NCI-H82 treated with DMSO at 0.1 percent for 48 hours (cell line): ENCODE measurements around the gene RAN.
"Not testable (repeated sequence)": the region's sequence is repeated elsewhere in the genome, so short reads cannot be mapped to it uniquely, and the experiment has no call there.

ENCODE experiments used
- DNase-seq: peaks from one replicate; lab custom pipeline; 2025; ENCODE audit not compliant: unreplicated experiment; lab: John Stamatoyannopoulos, UW

The RAN gene

GRCh38 chr12:130878193-130879185 lies 6.6 kb downstream of the RAN start:
- no peak for DNase-seq

- DNase-seq: no peak
Observed at GRCh38 chr12:130879212-130879686, 7.4 kb downstream of the RAN start.

GRCh38 chr12:130879781-130880389 lies 8.0 kb downstream of the RAN start:
- DNase-seq: no peak

DNA sequence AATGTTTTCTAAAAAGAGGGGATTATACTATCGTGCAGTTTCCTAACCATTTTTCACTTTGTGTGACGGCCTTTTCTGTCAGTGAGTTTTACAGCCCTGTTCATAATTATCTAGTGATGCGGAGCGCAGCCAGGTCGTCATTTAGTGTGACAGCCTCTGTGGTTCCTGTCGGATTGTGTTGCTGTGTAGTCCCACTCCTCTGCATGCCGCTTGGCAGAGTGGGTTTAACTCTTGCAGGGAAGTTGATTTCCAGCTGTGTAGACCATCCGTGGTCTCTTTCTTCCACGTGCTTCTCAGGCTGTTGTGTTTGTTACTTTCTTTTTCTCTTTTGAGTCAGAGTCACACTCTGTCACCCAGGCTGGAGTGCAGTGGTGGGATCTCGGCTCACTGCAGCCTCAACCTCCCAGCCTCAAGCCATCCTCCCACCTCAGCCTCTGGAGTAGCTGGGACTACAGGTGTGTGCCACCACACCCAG lies 8.6 kb downstream of the RAN start:
- DNase-seq: no peak

- no peak for DNase-seq
Observed at GRCh38 chr12:130881046-130881445, 9.2 kb downstream of the RAN start.

DNA sequence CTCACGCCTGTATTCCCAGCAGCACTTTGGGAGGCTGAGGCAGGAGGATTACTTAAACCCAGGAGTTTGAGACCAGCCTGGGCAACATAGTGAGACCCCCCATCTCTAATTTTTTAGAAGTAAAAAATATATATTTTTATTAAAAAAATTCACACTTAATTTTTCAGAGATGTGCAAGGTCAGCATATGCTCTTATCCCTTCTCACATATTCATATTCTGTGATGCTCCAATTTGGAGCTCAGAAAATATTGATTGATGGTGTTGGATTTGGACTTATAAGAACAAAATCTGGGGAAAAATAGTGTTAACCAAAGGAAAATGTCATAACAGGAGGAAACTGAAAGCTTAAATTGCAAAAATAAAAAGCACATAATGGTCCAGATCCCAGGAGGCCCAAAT lies 9.7 kb downstream of the RAN start:
- DNase-seq: no peak

DNA sequence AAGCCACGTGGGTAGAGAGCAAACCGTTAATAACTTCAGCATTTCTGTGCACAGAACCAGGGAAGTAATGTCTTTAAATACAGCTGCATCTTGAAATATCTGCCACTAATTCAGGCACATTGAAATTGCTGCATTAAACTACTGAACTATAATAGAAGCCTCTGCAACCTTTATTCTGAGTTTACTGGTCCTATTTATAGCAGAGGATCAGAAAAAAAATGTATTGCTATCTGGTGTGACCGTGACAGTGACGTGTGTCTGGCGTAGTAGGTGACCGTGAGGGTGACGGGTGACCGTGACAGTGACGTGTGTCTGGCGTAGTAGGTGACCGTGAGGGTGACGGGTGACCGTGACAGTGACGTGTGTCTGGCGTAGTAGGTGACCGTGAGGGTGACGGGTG lies 15.3 kb downstream of the RAN start:
- not testable (repeated sequence) for DNase-seq

- DNase-seq: no peak
Observed at GRCh38 chr12:130904064-130904463, 32.2 kb downstream of the RAN start.

- DNase-seq: not testable (repeated sequence)
Observed at GRCh38 chr12:130904936-130905455, 33.1 kb downstream of the RAN start.

GRCh38 chr12:130909111-130909510 lies 37.2 kb downstream of the RAN start:
- no peak for DNase-seq

- DNase-seq: no peak
Observed at GRCh38 chr12:130911193-130911592, 39.3 kb downstream of the RAN start.

DNA sequence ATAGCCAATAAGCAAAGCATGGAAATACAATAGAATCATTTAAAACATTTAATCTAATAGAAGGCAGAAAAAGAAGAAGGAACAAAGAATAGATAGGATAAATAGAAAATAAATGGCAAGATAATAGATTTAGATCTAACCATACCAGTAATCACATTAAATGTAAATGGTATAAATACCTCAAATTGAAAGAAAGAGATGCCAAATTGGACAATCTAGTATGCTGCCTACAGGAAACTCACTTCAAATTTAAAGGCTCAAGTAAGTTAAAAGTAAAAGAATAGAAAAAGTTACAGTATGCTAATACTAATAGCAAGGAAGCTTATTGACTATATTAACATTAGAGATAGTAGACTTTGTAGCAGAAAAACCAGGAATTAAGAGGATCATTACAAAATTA lies 40.1 kb downstream of the RAN start:
- DNase-seq: no peak

GRCh38 chr12:130916241-130916911 lies 44.5 kb downstream of the RAN start:
- peak; percentile 58 for DNase-seq

DNA sequence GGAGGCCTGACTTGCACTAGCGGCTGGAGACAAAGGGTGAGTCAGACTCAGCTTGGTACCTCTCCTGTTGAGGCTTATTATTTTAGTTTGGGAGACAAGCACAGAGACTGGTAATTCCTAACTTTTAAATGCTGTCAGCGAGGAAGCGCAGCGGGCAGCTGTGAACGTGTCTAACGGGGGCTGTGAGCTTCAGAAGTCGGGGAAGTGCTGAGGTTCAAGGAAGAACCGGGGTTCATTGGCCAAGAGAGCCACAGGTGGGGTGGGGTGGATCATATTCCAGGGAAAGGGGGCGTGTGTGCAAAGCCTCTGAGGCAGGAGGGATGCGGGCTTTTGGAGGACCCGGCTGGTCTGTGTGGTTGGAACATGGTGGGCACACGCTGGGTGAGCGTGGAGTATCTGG lies 45.7 kb downstream of the RAN start:
- DNase-seq: no peak

- no peak for DNase-seq
Observed at GRCh38 chr12:130919086-130919485, 47.2 kb downstream of the RAN start.

- DNase-seq: no peak
Observed at GRCh38 chr12:130920119-130920703, 48.3 kb downstream of the RAN start.

DNA sequence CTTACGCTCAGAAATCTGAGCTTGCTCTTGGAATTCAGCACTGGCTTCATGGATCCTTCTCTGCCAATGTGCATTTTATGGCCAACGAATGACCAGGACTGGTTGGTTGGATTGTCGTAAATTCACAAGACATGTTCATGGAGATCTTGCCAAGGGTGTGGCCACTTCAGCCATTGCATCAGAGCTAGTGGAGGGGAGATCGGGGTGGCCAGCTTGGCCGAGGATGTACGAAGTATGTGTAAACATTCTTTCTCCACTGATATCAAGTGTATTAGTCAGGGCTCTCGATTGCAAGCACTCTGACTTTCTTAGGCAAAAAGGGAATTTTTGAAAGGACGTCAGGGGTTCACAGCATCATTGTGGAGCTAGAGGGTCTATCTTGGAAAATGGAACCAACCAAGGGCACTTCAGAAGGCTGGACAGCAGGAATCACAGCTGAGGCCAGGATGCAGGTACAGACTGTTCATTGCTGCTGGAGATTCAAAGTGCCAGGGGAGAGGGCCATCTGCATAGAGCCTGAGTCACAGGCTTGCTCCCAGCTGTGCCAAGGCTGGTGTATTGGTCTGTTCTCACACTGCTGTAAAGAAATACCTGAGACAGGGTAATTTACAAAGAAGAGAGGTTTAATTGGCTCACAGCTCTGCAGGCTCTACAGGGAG lies 49.0 kb downstream of the RAN start:
- DNase-seq: no peak

- DNase-seq: no peak
Observed at GRCh38 chr12:130922511-130922953, 50.7 kb downstream of the RAN start.

DNA sequence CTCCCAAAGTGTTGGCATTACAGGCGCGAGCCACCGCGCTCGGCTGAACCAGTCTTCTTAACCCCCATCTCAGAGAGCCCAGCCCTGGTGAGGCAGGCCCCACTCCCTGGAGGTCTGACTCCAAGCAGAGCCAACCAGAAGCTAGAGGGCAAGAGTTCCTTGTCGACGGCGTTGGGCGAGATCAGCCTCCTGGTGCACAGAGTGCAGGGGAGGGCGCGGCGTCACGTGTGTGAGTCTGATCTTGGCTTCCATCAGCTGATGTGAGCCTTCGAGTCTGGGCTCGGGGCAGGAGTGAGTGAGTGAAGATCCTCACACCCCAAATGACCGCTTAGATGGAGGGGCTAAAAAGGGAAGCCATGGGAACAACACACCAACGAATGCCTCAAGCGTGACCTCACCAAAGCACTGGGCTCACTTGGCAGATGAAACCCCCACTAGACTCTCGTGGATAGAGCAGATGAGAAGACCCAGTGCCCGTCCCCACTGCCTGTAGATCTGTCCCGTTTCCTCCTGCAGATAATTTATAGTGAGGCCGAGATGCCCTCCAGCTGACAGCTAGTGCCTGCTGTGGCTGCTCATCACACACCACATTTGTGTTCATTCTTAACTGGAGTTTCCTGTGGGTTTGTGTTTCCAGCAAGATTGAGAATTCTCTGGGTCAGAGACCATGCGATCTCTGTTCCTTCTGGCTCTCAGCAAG lies 53.2 kb downstream of the RAN start:
- DNase-seq: no peak

DNA sequence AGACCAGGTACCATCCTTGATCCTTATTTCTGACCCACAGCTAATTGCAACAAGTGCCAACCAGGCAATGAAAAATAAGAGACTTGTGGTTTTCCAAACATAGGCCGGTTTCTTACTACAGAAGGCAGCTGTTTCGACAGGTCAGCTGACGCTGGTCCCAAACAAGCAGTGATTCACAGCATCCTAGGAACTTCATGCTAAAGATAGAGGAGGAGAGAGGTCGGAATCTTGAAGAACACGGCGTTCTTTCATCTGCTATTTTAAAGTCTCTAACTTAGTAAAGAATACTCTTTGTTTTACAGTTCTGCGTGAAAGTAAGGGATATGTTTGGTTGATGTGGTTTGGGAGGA lies 53.8 kb downstream of the RAN start:
- DNase-seq: no peak
